Activated CD4-positive, alpha-beta T cell treated with anti-CD3 and anti-CD28 coated beads for 48 hours (primary cell): ENCODE data around the gene CSGALNACT2.
A peak's percentile ranks its signal among the peaks of the same experiment; 100 is the strongest.

Source experiments
- DNase-seq: peaks from one replicate; pipeline ENCODE4 v3.0.0-alpha.2; 2020

The CSGALNACT2 gene

GRCh38 chr10:43192884-43193283 is 54.6 kb downstream of the CSGALNACT2 start:
- DNase-seq: no peak

GRCh38 chr10:43193496-43194080 is 55.3 kb downstream of the CSGALNACT2 start:
- DNase-seq: no peak

- DNase-seq: no peak
Observed at GRCh38 chr10:43194266-43194665, 56.0 kb downstream of the CSGALNACT2 start.

- no peak for DNase-seq
Observed at GRCh38 chr10:43194859-43195258, 56.6 kb downstream of the CSGALNACT2 start.

- DNase-seq: no peak
Observed at GRCh38 chr10:43195557-43195956, 57.3 kb downstream of the CSGALNACT2 start.

GRCh38 chr10:43196131-43196980 is 58.1 kb downstream of the CSGALNACT2 start:
- no peak for DNase-seq

- DNase-seq: no peak
Observed at GRCh38 chr10:43196981-43197833, 59.0 kb downstream of the CSGALNACT2 start.

- DNase-seq: peak; percentile 40
Observed at GRCh38 chr10:43197834-43198681, 59.8 kb downstream of the CSGALNACT2 start.

- DNase-seq: no peak
Observed at GRCh38 chr10:43198682-43199005, 60.4 kb downstream of the CSGALNACT2 start.

GRCh38 chr10:43199088-43199683 is 60.9 kb downstream of the CSGALNACT2 start:
- DNase-seq: no peak

GRCh38 chr10:43199684-43200537 is 61.7 kb downstream of the CSGALNACT2 start:
- DNase-seq: no peak

- no peak for DNase-seq
Observed at GRCh38 chr10:43200538-43201390, 62.5 kb downstream of the CSGALNACT2 start.

- no peak for DNase-seq
Observed at GRCh38 chr10:43201545-43202131, 63.4 kb downstream of the CSGALNACT2 start.

GRCh38 chr10:43202224-43202656 is 64.0 kb downstream of the CSGALNACT2 start:
- peak; percentile 79 for DNase-seq

- DNase-seq: peak; percentile 62
Observed at GRCh38 chr10:43202657-43203447, 64.6 kb downstream of the CSGALNACT2 start.

GRCh38 chr10:43203448-43204041 is 65.3 kb downstream of the CSGALNACT2 start:
- DNase-seq: peak; percentile 48

- DNase-seq: no peak
Observed at GRCh38 chr10:43204042-43204942, 66.0 kb downstream of the CSGALNACT2 start.
